ENCODE data around the gene ASPSCR1. TPM values are rescaled to one million over a fixed set of nuclear protein-coding genes. Genes with fewer than 3 reads are reported as not detected.

Gene ASPSCR1
- total and polyA plus RNA-seq, 2 of the 13 experiments (the other 11 are each of a cell fraction or from before 2014, with no cell fraction given) = 274 to 314 TPM

- TF ChIP-seq, protein P1, sequence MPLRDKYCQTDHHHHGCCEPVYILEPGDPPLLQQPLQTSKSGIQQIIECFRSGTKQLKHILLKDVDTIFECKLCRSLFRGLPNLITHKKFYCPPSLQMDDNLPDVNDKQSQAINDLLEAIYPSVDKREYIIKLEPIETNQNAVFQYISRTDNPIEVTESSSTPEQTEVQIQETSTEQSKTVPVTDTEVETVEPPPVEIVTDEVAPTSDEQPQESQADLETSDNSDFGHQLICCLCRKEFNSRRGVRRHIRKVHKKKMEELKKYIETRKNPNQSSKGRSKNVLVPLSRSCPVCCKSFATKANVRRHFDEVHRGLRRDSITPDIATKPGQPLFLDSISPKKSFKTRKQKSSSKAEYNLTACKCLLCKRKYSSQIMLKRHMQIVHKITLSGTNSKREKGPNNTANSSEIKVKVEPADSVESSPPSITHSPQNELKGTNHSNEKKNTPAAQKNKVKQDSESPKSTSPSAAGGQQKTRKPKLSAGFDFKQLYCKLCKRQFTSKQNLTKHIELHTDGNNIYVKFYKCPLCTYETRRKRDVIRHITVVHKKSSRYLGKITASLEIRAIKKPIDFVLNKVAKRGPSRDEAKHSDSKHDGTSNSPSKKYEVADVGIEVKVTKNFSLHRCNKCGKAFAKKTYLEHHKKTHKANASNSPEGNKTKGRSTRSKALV (CRISPR knock-in tag; IDR thresholded peaks at IDR 0.05) = no peak
- TF ChIP-seq, protein P2, sequence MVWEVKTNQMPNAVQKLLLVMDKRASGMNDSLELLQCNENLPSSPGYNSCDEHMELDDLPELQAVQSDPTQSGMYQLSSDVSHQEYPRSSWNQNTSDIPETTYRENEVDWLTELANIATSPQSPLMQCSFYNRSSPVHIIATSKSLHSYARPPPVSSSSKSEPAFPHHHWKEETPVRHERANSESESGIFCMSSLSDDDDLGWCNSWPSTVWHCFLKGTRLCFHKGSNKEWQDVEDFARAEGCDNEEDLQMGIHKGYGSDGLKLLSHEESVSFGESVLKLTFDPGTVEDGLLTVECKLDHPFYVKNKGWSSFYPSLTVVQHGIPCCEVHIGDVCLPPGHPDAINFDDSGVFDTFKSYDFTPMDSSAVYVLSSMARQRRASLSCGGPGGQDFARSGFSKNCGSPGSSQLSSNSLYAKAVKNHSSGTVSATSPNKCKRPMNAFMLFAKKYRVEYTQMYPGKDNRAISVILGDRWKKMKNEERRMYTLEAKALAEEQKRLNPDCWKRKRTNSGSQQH (CRISPR knock-in tag; IDR thresholded peaks at IDR 0.05; ENCODE audit: low read depth) = peak; percentile 16; the same call in 1 of the 2 replicates
- TF ChIP-seq ZBTB38 (CRISPR knock-in tag; IDR thresholded peaks at IDR 0.05) = peak; percentile 97
- no peak for TF ChIP-seq SMC3 (IDR thresholded peaks at IDR 0.05; ENCODE audit: low read length)
- peak; percentile 52; the same call in 1 of the 2 replicates for TF ChIP-seq MYC (CRISPR knock-in tag; IDR thresholded peaks at IDR 0.05; ENCODE audit: borderline replicate concordance)
- TF ChIP-seq, protein P3, sequence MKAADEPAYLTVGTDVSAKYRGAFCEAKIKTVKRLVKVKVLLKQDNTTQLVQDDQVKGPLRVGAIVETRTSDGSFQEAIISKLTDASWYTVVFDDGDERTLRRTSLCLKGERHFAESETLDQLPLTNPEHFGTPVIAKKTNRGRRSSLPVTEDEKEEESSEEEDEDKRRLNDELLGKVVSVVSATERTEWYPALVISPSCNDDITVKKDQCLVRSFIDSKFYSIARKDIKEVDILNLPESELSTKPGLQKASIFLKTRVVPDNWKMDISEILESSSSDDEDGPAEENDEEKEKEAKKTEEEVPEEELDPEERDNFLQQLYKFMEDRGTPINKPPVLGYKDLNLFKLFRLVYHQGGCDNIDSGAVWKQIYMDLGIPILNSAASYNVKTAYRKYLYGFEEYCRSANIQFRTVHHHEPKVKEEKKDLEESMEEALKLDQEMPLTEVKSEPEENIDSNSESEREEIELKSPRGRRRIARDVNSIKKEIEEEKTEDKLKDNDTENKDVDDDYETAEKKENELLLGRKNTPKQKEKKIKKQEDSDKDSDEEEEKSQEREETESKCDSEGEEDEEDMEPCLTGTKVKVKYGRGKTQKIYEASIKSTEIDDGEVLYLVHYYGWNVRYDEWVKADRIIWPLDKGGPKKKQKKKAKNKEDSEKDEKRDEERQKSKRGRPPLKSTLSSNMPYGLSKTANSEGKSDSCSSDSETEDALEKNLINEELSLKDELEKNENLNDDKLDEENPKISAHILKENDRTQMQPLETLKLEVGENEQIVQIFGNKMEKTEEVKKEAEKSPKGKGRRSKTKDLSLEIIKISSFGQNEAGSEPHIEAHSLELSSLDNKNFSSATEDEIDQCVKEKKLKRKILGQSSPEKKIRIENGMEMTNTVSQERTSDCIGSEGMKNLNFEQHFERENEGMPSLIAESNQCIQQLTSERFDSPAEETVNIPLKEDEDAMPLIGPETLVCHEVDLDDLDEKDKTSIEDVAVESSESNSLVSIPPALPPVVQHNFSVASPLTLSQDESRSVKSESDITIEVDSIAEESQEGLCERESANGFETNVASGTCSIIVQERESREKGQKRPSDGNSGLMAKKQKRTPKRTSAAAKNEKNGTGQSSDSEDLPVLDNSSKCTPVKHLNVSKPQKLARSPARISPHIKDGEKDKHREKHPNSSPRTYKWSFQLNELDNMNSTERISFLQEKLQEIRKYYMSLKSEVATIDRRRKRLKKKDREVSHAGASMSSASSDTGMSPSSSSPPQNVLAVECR (CRISPR knock-in tag; IDR thresholded peaks at IDR 0.05; ENCODE audit: borderline replicate concordance) = 0 out of 2 replicates have a peak, but pooled peaks have one; percentile 36
- TF ChIP-seq, protein P4, sequence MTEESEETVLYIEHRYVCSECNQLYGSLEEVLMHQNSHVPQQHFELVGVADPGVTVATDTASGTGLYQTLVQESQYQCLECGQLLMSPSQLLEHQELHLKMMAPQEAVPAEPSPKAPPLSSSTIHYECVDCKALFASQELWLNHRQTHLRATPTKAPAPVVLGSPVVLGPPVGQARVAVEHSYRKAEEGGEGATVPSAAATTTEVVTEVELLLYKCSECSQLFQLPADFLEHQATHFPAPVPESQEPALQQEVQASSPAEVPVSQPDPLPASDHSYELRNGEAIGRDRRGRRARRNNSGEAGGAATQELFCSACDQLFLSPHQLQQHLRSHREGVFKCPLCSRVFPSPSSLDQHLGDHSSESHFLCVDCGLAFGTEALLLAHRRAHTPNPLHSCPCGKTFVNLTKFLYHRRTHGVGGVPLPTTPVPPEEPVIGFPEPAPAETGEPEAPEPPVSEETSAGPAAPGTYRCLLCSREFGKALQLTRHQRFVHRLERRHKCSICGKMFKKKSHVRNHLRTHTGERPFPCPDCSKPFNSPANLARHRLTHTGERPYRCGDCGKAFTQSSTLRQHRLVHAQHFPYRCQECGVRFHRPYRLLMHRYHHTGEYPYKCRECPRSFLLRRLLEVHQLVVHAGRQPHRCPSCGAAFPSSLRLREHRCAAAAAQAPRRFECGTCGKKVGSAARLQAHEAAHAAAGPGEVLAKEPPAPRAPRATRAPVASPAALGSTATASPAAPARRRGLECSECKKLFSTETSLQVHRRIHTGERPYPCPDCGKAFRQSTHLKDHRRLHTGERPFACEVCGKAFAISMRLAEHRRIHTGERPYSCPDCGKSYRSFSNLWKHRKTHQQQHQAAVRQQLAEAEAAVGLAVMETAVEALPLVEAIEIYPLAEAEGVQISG (CRISPR knock-in tag; IDR thresholded peaks at IDR 0.05) = 0 out of 2 replicates have a peak, but pooled peaks have one; percentile 18
- TF ChIP-seq, protein P5, sequence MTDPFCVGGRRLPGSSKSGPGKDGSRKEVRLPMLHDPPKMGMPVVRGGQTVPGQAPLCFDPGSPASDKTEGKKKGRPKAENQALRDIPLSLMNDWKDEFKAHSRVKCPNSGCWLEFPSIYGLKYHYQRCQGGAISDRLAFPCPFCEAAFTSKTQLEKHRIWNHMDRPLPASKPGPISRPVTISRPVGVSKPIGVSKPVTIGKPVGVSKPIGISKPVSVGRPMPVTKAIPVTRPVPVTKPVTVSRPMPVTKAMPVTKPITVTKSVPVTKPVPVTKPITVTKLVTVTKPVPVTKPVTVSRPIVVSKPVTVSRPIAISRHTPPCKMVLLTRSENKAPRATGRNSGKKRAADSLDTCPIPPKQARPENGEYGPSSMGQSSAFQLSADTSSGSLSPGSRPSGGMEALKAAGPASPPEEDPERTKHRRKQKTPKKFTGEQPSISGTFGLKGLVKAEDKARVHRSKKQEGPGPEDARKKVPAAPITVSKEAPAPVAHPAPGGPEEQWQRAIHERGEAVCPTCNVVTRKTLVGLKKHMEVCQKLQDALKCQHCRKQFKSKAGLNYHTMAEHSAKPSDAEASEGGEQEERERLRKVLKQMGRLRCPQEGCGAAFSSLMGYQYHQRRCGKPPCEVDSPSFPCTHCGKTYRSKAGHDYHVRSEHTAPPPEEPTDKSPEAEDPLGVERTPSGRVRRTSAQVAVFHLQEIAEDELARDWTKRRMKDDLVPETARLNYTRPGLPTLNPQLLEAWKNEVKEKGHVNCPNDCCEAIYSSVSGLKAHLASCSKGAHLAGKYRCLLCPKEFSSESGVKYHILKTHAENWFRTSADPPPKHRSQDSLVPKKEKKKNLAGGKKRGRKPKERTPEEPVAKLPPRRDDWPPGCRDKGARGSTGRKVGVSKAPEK (CRISPR knock-in tag; IDR thresholded peaks at IDR 0.05; ENCODE audit: borderline replicate concordance) = no peak
- peak; percentile 75; the same call in 1 of the 2 replicates for TF ChIP-seq PCBP1 (IDR thresholded peaks at IDR 0.05; ENCODE audit: borderline replicate concordance, low read depth, low read length)
- no peak for TF ChIP-seq ZNF234 (CRISPR knock-in tag; conservative IDR thresholded peaks at IDR 0.05)
- TF ChIP-seq ZSCAN21 (CRISPR knock-in tag; IDR thresholded peaks at IDR 0.05; ENCODE audit: borderline replicate concordance) = no peak
- TF ChIP-seq, protein P6, sequence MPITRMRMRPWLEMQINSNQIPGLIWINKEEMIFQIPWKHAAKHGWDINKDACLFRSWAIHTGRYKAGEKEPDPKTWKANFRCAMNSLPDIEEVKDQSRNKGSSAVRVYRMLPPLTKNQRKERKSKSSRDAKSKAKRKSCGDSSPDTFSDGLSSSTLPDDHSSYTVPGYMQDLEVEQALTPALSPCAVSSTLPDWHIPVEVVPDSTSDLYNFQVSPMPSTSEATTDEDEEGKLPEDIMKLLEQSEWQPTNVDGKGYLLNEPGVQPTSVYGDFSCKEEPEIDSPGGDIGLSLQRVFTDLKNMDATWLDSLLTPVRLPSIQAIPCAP (CRISPR knock-in tag; IDR thresholded peaks at IDR 0.05; ENCODE audit: low read depth) = no peak
These were observed 21.4 kb downstream of the ASPSCR1 start (continued) for GRCh38 chr17:81998691-81999438.
